Stimulated activated naive B cell treated with anti-CD40 and anti-IgM and Interleukin-4, amounts not matched to agents 10 μg/mL and 1 μg/mL and 100 μg/mL, for 72 hours (primary cell): ENCODE data around the gene ZNF888.
"Not testable (repeated sequence)": the region's sequence is repeated elsewhere in the genome, so short reads cannot be mapped to it uniquely, and the experiment has no call there.

ENCODE experiments used
- ATAC-seq, 2 donors: fragments of 150-1000 bp; cut with Tn5 transposase; replicated peaks; 2 replicates each; pipeline ENCODE4 v1.10.0; 2021; ENCODE audit warnings: moderate library complexity in 1 of 2
- DNase-seq: peaks from one replicate; pipeline ENCODE4 v3.0.0; 2021
- H3K27ac Mint-ChIP-seq: one replicate; pipeline ENCODE4 v1.8.0; 2022; ENCODE audit warnings: mild to moderate bottlenecking, mixed read lengths
- H3K27me3 Mint-ChIP-seq, 2 donors: one replicate each; pipeline ENCODE4 v1.8.0; 2022; ENCODE audit warnings: mixed read lengths in 2 of 2
- H3K36me3 Mint-ChIP-seq, 2 donors: one replicate each; pipeline ENCODE4 v1.8.0; 2022; ENCODE audit warnings: mixed read lengths in 2 of 2, mild to moderate bottlenecking in 1 of 2
- H3K4me1 Mint-ChIP-seq, 2 donors: one replicate each; pipeline ENCODE4 v1.8.0; 2022; ENCODE audit warnings: mixed read lengths in 2 of 2, mild to moderate bottlenecking in 1 of 2
- H3K4me3 Mint-ChIP-seq, 2 donors: one replicate each; pipeline ENCODE4 v1.8.0; 2022; ENCODE audit warnings: mild to moderate bottlenecking in 2 of 2, mixed read lengths in 2 of 2, moderate library complexity in 1 of 2
- H3K9me3 Mint-ChIP-seq, 2 donors: one replicate each; pipeline ENCODE4 v1.8.0; 2022; ENCODE audit warnings: mixed read lengths in 2 of 2, mild to moderate bottlenecking in 1 of 2

Gene ZNF888

DNA sequence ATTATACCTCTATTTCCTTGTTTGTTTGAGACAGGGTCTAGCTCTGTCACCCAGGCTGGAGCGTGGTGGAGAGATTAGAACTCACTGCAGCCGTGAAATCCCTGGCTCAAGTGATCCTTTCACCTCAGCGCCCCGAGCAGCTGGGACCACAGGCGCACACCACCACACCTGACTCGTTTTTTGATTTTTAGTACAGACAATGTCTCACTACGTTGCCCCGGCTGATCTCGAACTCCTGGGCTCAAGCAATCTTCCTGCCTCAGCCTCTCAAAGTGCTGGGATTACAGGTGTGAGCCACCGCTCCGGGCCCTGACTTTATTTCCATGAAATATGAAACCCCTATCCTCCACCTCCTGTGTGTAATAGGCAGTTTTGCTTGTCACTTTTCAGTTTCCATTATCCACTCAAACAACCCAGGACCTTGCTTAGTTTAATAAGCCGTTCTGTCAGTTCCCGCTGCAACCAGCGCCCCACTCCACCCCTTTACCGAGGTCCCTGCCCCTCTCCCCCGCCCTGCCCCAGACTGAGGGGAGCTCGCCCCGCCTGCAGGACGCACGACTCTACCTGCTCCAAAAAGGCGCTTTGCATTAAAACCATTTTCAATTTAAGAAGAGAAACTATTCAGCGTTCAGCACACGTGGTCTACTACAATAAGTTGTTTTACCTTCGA is 22.6 kb upstream of the ZNF888 start:
- DNase-seq (no peak), ATAC-seq (no peak)
- H3K4me1 Mint-ChIP-seq: peaks cover 8 to 13% of the 10 kb centered on the region in 2 donors
- no peaks in the 10 kb centered on the region for H3K27me3 Mint-ChIP-seq
- no peak overlapping the region for H3K27ac Mint-ChIP-seq
- peaks cover 15 to 20% of the 10 kb centered on the region in 2 donors for H3K9me3 Mint-ChIP-seq
- H3K4me3 Mint-ChIP-seq: peak overlapping the region in 1 of 2 donors; percentile 34
- peaks cover 26 to 32% of the 10 kb centered on the region in 2 donors for H3K36me3 Mint-ChIP-seq

- peaks cover 6 to 11% of the 10 kb centered on the region in 2 donors for H3K9me3 Mint-ChIP-seq
- not testable (repeated sequence) for DNase-seq, ATAC-seq, H3K27me3 Mint-ChIP-seq, H3K4me3 Mint-ChIP-seq, H3K27ac Mint-ChIP-seq
- peaks cover 8 to 15% of the 10 kb centered on the region in 2 donors for H3K4me1 Mint-ChIP-seq
- H3K36me3 Mint-ChIP-seq: peaks cover 17 to 23% of the 10 kb centered on the region in 2 donors
These were observed 21.7 kb upstream of the ZNF888 start for GRCh38 chr19:52944703-52945493.

- H3K36me3 Mint-ChIP-seq: peaks cover 10 to 14% of the 10 kb centered on the region in 2 donors
- DNase-seq (no peak), ATAC-seq (no peak)
- H3K27ac Mint-ChIP-seq: no peak overlapping the region
- no peaks in the 10 kb centered on the region for H3K27me3 Mint-ChIP-seq
- H3K4me1 Mint-ChIP-seq: peaks cover 10 to 20% of the 10 kb centered on the region in 2 donors
- peaks cover 0 to 7% of the 10 kb centered on the region in 2 donors for H3K9me3 Mint-ChIP-seq
- no peak overlapping the region for H3K4me3 Mint-ChIP-seq
These were observed 20.8 kb upstream of the ZNF888 start for GRCh38 chr19:52943884-52944643.

GRCh38 chr19:52943134-52943883 is 20.1 kb upstream of the ZNF888 start:
- Mint-ChIP-seq H3K9me3 (peaks cover 0 to 7% of the 10 kb centered on the region in 2 donors), H3K36me3 (peaks cover 13 to 20% of the 10 kb centered on the region in 2 donors), H3K27ac (no peak overlapping the region), H3K27me3 (no peaks in the 10 kb centered on the region), H3K4me1 (peaks cover 16 to 27% of the 10 kb centered on the region in 2 donors), H3K4me3 (peak overlapping the region; percentile 95 to 96)
- ATAC-seq (no peak), DNase-seq (no peak)

DNA sequence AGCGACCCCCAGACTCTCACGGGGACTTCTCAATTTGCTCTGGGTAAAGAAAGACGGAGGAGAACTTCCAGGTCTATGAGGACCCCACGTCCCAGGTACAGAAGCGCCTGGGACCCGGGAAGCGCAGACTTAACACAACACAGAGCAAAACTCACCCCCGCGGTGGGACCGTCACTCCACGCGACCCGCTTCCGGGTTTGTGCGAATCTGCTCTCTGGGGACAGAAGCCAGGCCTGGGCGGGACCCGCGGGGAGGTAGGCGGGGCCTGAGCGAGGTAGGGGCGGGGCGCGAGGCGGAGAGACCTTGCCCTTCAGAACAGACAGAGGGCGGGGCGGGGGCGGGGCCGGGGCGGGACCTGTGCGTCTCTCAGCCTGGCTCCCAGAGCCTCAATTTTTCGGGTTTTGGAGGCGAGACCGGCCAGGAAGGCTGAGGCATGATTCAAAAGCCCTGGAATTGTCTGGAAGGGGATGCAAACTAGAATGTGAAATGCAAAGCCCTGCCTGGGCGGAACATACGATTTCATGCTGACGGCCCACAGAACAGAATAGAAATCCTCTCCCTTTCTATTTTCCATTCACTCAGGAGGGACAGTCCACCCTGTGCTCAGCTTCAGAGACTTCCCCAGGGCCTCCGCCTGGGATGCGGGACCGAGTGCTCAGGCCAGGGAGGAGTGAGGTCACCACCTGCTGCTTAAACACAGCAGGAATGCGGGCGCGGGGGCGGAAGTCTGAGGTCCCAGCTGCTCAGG is 19.3 kb upstream of the ZNF888 start:
- Mint-ChIP-seq H3K27me3 (no peaks in the 10 kb centered on the region), H3K4me1 (peaks cover 16 to 32% of the 10 kb centered on the region in 2 donors), H3K36me3 (peaks cover 13 to 20% of the 10 kb centered on the region in 2 donors), H3K9me3 (peaks cover 0 to 7% of the 10 kb centered on the region in 2 donors), H3K4me3 (peak overlapping the region; percentile 95 to 96), H3K27ac (peak overlapping the region; percentile 97)
- ATAC-seq (peak; percentile 96 to 99), DNase-seq (peak; percentile 95)

GRCh38 chr19:52941941-52942385 is 18.7 kb upstream of the ZNF888 start:
- Mint-ChIP-seq H3K9me3 (peaks cover 0 to 4% of the 10 kb centered on the region in 2 donors), H3K27me3 (no peaks in the 10 kb centered on the region), H3K36me3 (peaks cover 11 to 22% of the 10 kb centered on the region in 2 donors), H3K4me3 (peak overlapping the region; percentile 95 to 96), H3K27ac (peak overlapping the region; percentile 97), H3K4me1 (peaks cover 22 to 37% of the 10 kb centered on the region in 2 donors)
- ATAC-seq (peak; percentile 52 to 63), DNase-seq (no peak)

- H3K9me3 Mint-ChIP-seq, DNase-seq, ATAC-seq, H3K27me3 Mint-ChIP-seq: not testable (repeated sequence)
- H3K27ac Mint-ChIP-seq: peak overlapping the region; percentile 97
- H3K36me3 Mint-ChIP-seq: peaks cover 11 to 26% of the 10 kb centered on the region in 2 donors
- peak overlapping the region; percentile 95 to 96 for H3K4me3 Mint-ChIP-seq
- H3K4me1 Mint-ChIP-seq: peaks cover 26 to 42% of the 10 kb centered on the region in 2 donors
These were observed 18.3 kb upstream of the ZNF888 start for GRCh38 chr19:52941523-52941922.

- H3K27ac Mint-ChIP-seq, ATAC-seq, H3K9me3 Mint-ChIP-seq, DNase-seq, H3K27me3 Mint-ChIP-seq: not testable (repeated sequence)
- Mint-ChIP-seq H3K36me3 (peaks cover 11 to 31% of the 10 kb centered on the region in 2 donors), H3K4me1 (peaks cover 33 to 48% of the 10 kb centered on the region in 2 donors), H3K4me3 (peak overlapping the region; percentile 95 to 96)
These were observed 17.7 kb upstream of the ZNF888 start for GRCh38 chr19:52940905-52941304.

- Mint-ChIP-seq H3K4me3 (peak overlapping the region; percentile 21 to 56), H3K4me1 (peaks cover 33 to 54% of the 10 kb centered on the region in 2 donors)
These were observed 15.5 kb upstream of the ZNF888 start for GRCh38 chr19:52938761-52939160.

GRCh38 chr19:52936954-52937325 is 13.7 kb upstream of the ZNF888 start:
- DNase-seq (no peak), ATAC-seq (peak in 1 of 2 donors; percentile 11)
- Mint-ChIP-seq H3K27me3 (no peaks in the 10 kb centered on the region), H3K36me3 (peaks cover 29 to 50% of the 10 kb centered on the region in 2 donors), H3K4me3 (no peak overlapping the region), H3K9me3 (peaks cover 3 to 6% of the 10 kb centered on the region in 2 donors), H3K27ac (peak overlapping the region; percentile 67), H3K4me1 (peaks cover 35 to 53% of the 10 kb centered on the region in 2 donors)

More at GRCh38 chr19:52938761-52939160, 15.5 kb upstream of the ZNF888 start:
- Mint-ChIP-seq H3K9me3 (no peaks in the 10 kb centered on the region), H3K36me3 (peaks cover 16 to 38% of the 10 kb centered on the region in 2 donors), H3K27ac (peak overlapping the region; percentile 28), H3K27me3 (no peaks in the 10 kb centered on the region)
- no peak for DNase-seq
- ATAC-seq: no peak

DNA sequence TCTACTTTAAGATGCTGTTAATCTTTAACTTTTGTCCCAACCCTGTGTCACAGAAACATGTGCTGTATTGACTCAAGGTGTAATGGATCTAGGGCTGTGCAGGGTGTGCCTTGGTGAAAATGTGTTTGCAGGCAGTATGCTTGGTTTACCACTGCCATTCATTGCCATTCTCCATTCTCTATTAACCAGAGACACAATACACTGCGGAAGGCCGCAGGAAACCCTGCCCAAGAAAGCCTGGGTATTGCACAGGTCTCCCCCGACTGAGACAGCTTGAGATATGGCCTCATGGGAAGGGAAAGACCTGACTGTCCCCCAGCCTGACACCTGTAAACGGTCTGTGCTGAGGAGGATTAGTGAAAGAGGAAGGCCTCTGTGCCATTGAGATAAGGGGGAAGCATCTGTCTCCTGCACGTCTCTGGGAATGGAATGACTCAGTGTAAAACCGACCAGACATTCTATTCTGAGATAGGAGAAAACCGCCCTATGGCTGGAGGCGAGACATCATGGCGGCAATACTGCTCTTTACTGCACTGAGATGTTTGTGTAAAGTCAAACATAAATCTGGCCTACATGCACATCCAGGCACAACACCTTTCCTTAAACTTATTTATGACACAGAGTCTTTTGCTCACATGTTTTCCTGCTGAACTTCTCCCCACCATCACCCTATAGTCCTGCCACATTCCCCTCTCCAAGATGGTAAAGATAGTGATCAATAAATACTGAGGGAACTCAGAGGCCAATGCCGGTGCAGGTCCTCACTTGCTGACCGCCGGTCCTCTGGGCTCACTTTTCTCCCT is 13.1 kb upstream of the ZNF888 start:
- Mint-ChIP-seq H3K9me3 (peaks cover 3 to 6% of the 10 kb centered on the region in 2 donors), H3K27me3 (no peaks in the 10 kb centered on the region), H3K36me3 (peaks cover 30 to 46% of the 10 kb centered on the region in 2 donors), H3K27ac (peak overlapping the region; percentile 67), H3K4me1 (peaks cover 30 to 47% of the 10 kb centered on the region in 2 donors), H3K4me3 (no peak overlapping the region)
- ATAC-seq (peak; percentile 85 to 94), DNase-seq (peak; percentile 46)

GRCh38 chr19:52935434-52935833 is 12.2 kb upstream of the ZNF888 start:
- Mint-ChIP-seq H3K9me3 (peaks cover 3 to 6% of the 10 kb centered on the region in 2 donors), H3K4me1 (peaks cover 27 to 39% of the 10 kb centered on the region in 2 donors), H3K27ac (no peak overlapping the region), H3K4me3 (no peak overlapping the region), H3K36me3 (peaks cover 30 to 43% of the 10 kb centered on the region in 2 donors), H3K27me3 (no peaks in the 10 kb centered on the region)
- no peak for DNase-seq
- no peak for ATAC-seq
